ENCODE measurements around the gene SPINT1. TPM values are rescaled to one million over a fixed set of nuclear protein-coding genes. Genes with fewer than 3 reads are reported as not detected.

SPINT1 gene
- total RNA-seq, 3 donors from 2014 or later, result 167 to 415 (median 324) TPM

GRCh38 chr15:40879609-40880008 lies 35.8 kb downstream of the SPINT1 start:
- Histone ChIP-seq H3K4me3 (no peak overlapping the region), H3K36me3 (ENCODE audit: low read depth) (no peaks in the 10 kb centered on the region), H3K4me1 (ENCODE audit: low read depth) (peaks cover 10% of the 10 kb centered on the region), H3K9me3 (no peaks in the 10 kb centered on the region)
- TF ChIP-seq CTCF (IDR thresholded peaks at IDR 0.05), result no peak
- intact Hi-C loops (cut with DNase I, micrococcal nuclease), result no loop called here
- DNase-seq (peak; percentile 47 to 82 (median 64)), ATAC-seq (peak; percentile 98)

- TF ChIP-seq CTCF (IDR thresholded peaks at IDR 0.05), result no peak
- H3K36me3 ChIP-seq (ENCODE audit: low read depth), result no peaks in the 10 kb centered on the region
- no peak overlapping the region for H3K4me3 ChIP-seq
- no peaks in the 10 kb centered on the region for H3K9me3 ChIP-seq
- H3K4me1 ChIP-seq (ENCODE audit: low read depth), result peaks cover 10% of the 10 kb centered on the region
- ATAC-seq, result no peak
- DNase-seq, result peak in 2 of 3 donors; percentile 15 to 27
- intact Hi-C loops (cut with DNase I, micrococcal nuclease), result no loop called here
These were observed 37.5 kb downstream of the SPINT1 start for GRCh38 chr15:40881351-40881750.

DNA sequence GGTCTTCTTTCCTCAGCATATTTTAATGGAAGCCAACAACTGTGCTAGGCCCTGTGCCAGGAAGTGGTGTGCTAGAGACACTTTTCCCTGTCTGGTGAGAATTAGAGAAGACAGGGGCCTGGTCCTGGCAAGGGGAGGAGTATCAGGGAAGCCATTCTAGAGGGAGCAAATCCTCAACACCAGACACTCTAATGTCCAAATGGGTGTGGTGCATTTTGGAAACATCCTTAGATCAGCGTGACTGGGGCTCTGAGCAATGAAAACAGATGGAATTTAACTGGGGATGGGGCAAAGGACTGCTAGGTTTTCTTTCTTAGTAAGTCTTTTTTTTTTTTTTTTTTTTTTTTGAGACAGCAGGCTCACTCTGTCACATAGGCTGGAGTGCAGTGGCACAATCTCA lies 42.7 kb downstream of the SPINT1 start:
- no peaks in the 10 kb centered on the region for H3K4me1 ChIP-seq (ENCODE audit: low read depth)
- no peaks in the 10 kb centered on the region for H3K36me3 ChIP-seq (ENCODE audit: low read depth)
- no peak for DNase-seq
- H3K9me3 ChIP-seq, result no peaks in the 10 kb centered on the region
- intact Hi-C loops (cut with DNase I, micrococcal nuclease), result no loop called here
- no peak overlapping the region for H3K4me3 ChIP-seq
- ATAC-seq, result no peak
- TF ChIP-seq CTCF (IDR thresholded peaks at IDR 0.05), result no peak

DNA sequence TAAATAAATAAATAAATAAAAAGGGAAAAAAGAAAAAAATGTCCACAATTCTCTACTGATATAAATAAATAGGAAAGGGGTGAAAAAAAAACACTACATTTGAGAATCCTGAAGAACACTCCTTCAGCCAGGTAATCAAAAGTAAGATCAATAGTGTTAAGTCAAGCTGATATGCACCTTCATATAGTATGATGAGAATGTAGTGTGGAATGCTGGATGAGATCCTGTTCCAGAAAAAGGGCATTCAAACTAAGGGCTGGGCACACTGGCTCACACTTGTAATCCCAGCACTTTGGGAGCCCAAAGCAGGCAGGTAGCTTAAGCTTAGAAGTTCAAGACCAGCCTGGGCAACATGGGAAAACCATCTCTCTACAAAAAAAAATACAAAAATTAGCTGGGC lies 45.3 kb downstream of the SPINT1 start:
- intact Hi-C loops (cut with DNase I, micrococcal nuclease), result no loop called here
- Histone ChIP-seq H3K9me3 (no peaks in the 10 kb centered on the region), H3K4me3 (no peak overlapping the region), H3K36me3 (ENCODE audit: low read depth) (no peaks in the 10 kb centered on the region), H3K4me1 (ENCODE audit: low read depth) (peaks cover 11% of the 10 kb centered on the region)
- DNase-seq, result no peak
- no peak for TF ChIP-seq CTCF (IDR thresholded peaks at IDR 0.05)
- no peak for ATAC-seq

DNA sequence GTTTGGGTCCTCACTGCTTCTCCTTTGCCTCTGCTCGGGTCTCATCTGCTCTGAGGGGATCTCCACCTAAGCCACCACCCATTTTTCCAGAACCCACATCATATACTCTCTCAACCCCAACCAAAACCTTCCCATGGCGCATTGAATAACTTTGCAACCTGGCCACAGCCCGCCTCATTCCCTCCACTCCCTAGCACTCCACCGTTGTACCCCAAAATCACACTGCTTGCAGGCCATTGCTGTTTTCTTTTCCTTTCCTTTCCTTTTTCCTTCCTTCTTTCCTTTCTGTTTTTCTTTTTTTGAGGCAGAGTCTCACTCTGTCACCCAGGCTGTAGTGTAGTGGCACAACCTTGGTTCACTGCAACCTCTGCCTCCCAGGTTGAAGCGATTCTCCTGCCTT lies 47.3 kb downstream of the SPINT1 start:
- intact Hi-C loops (cut with DNase I, micrococcal nuclease), result loop anchor here in 1 of 2 donors (5.0 kb wide), 1 partner anchor 34 kb away; no protein-coding TSS in a partner anchor
- H3K4me1 ChIP-seq (ENCODE audit: low read depth), result peaks cover 11% of the 10 kb centered on the region
- no peak for DNase-seq
- TF ChIP-seq CTCF (IDR thresholded peaks at IDR 0.05), result no peak
- no peak for ATAC-seq
- no peaks in the 10 kb centered on the region for H3K9me3 ChIP-seq
- H3K4me3 ChIP-seq, result no peak overlapping the region
- no peaks in the 10 kb centered on the region for H3K36me3 ChIP-seq (ENCODE audit: low read depth)

Measured in mucosa of descending colon (tissue), 3 donors.